OCI-LY7 (cell line): ENCODE measurements around the gene TDRD9.

ENCODE experiments used
- CTCF ChIP-seq: fragments of 200-600 bp; sonication (generic); conservative IDR thresholded peaks from 2 replicates; pipeline ENCODE4 v1.5.1; 2014; ENCODE audit warnings: mild to moderate bottlenecking, antibody characterized with exemption, low read length, moderate library complexity, mixed read lengths
- EZH2phosphoT487 ChIP-seq: fragments of 200-600 bp; sonication (generic); IDR thresholded peaks from 2 replicates; pipeline ENCODE4 v1.6.1; 2018; ENCODE audit warnings: low read depth, borderline replicate concordance, mild to moderate bottlenecking, mixed run types, antibody characterized with exemption, low read length, moderate library complexity, mixed read lengths

- TF ChIP-seq CTCF (no peak), EZH2phosphoT487 (no peak)
Observed at GRCh38 chr14:103946975-103947374, 18.7 kb downstream of the TDRD9 start.
